Karpas-422 (cell line): Measurements from ENCODE around the gene NDUFAF4. TPM values are rescaled to one million over a fixed set of nuclear protein-coding genes. Genes with fewer than 3 reads are reported as not detected.

ENCODE experiments used
- DNase-seq: peaks from one replicate; pipeline ENCODE4 v3.0.0-alpha.2; 2015
- H2AFZ ChIP-seq: fragments of 200-600 bp; sonication (generic); 2 replicates; pipeline ENCODE4 v1.6.1; 2014; ENCODE audit warnings: antibody characterized with exemption, low read length, mixed read lengths
- H3K27ac ChIP-seq: fragments of 200-600 bp; sonication (generic); 2 replicates; pipeline ENCODE4 v1.5.1; 2014; ENCODE audit warnings: mild to moderate bottlenecking, low read length, moderate library complexity
- H3K27me3 ChIP-seq: fragments of 200-600 bp; sonication (generic); 2 replicates; pipeline ENCODE4 v1.6.1; 2014; ENCODE audit warnings: low read length, mixed read lengths
- H3K36me3 ChIP-seq: fragments of 200-600 bp; sonication (generic); 2 replicates; pipeline ENCODE4 v1.6.1; 2014; ENCODE audit warnings: low read length, mixed read lengths; ENCODE audit not compliant: insufficient read depth
- H3K4me1 ChIP-seq: fragments of 200-600 bp; sonication (generic); 2 replicates; pipeline ENCODE4 v1.6.1; 2014; ENCODE audit warnings: mild to moderate bottlenecking, low read length, mixed read lengths
- H3K4me2 ChIP-seq: fragments of 200-600 bp; sonication (generic); 2 replicates; pipeline ENCODE4 v1.6.1; 2014; ENCODE audit warnings: low read length, low read depth, mild to moderate bottlenecking; ENCODE audit not compliant: poor library complexity, severe bottlenecking
- H3K4me3 ChIP-seq: fragments of 200-600 bp; sonication (generic); 2 replicates; pipeline ENCODE4 v1.5.1; 2014; ENCODE audit warnings: mild to moderate bottlenecking, antibody characterized with exemption, low read length, mixed read lengths
- H3K79me2 ChIP-seq: fragments of 200-600 bp; sonication (generic); 2 replicates; pipeline ENCODE4 v1.6.1; 2014; ENCODE audit warnings: mild to moderate bottlenecking, low read length, mixed read lengths
- H3K9ac ChIP-seq: fragments of 200-600 bp; sonication (generic); 2 replicates; pipeline ENCODE4 v1.6.0; 2014; ENCODE audit warnings: low read length
- H3K9me2 ChIP-seq: fragments of 200-600 bp; sonication (generic), shearing (Covaris generic); replicated peaks from 2 replicates; pipeline ENCODE4 v1.6.0; 2014; ENCODE audit warnings: mild to moderate bottlenecking, low read length, moderate library complexity; ENCODE audit not compliant: insufficient read depth
- H3K9me3 ChIP-seq: fragments of 300-700, 200-600 bp; sonication (generic); 2 replicates; pipeline ENCODE4 v1.6.1; 2014; ENCODE audit warnings: low read length, mixed read lengths
- H4K20me1 ChIP-seq: fragments of 200-600 bp; sonication (generic); 2 replicates; pipeline ENCODE4 v1.6.1; 2014; ENCODE audit warnings: mild to moderate bottlenecking, antibody characterized with exemption, low read length, low read depth; ENCODE audit not compliant: insufficient read depth
- small RNA-seq: library from RNA; depleted of rRNA; stranded (forward); fragments of <200 nt; gene quantifications from one replicate; pipeline ENCODE3, GENCODE V24; 2014
- total RNA-seq: library from RNA; depleted of rRNA; stranded (reverse); fragments of >200 nt; shearing (Covaris generic); gene quantifications from 2 replicates; pipeline ENCODE4 v1.2.3, GENCODE V29; 2014; ENCODE audit warnings: low replicate concordance; rRNA removed

The NDUFAF4 gene
- total RNA-seq, 1 experiment from 2014 or later = 45.5 TPM

- no peaks in the 10 kb centered on the region for H4K20me1 ChIP-seq
- H3K79me2 ChIP-seq = no peaks in the 10 kb centered on the region
- H3K36me3 ChIP-seq = no peaks in the 10 kb centered on the region
- no peak overlapping the region for H2AFZ ChIP-seq
- no peaks in the 10 kb centered on the region for H3K9me3 ChIP-seq
- H3K27ac ChIP-seq = no peak overlapping the region
- H3K9me2 ChIP-seq = no peaks in the 10 kb centered on the region
- no peak overlapping the region for H3K4me3 ChIP-seq
- H3K9ac ChIP-seq = no peak overlapping the region
- H3K4me2 ChIP-seq = no peak overlapping the region
- no peaks in the 10 kb centered on the region for H3K4me1 ChIP-seq
- H3K27me3 ChIP-seq = no peaks in the 10 kb centered on the region
- no peak for DNase-seq
Measured at GRCh38 chr6:96844530-96844929, 53.2 kb downstream of the NDUFAF4 start.

- H2AFZ ChIP-seq = no peak overlapping the region
- H3K4me3 ChIP-seq = no peak overlapping the region
- no peaks in the 10 kb centered on the region for H3K79me2 ChIP-seq
- no peak overlapping the region for H3K4me2 ChIP-seq
- no peaks in the 10 kb centered on the region for H3K27me3 ChIP-seq
- H3K9ac ChIP-seq = no peak overlapping the region
- H3K9me3 ChIP-seq = no peaks in the 10 kb centered on the region
- no peaks in the 10 kb centered on the region for H4K20me1 ChIP-seq
- no peak for DNase-seq
- no peak overlapping the region for H3K27ac ChIP-seq
- H3K36me3 ChIP-seq = no peaks in the 10 kb centered on the region
- H3K9me2 ChIP-seq = no peaks in the 10 kb centered on the region
- H3K4me1 ChIP-seq = no peaks in the 10 kb centered on the region
Measured at GRCh38 chr6:96841345-96841744, 56.3 kb downstream of the NDUFAF4 start.

Small RNA genes within 50 kb of the gene (small RNA-seq; reads per million reads assigned to genes)
- gene RN7SL509P = not detected

Other genes with a start within 250 kb of the NDUFAF4 start
- not detected in 2 replicates for gene GPR63, start 60.4 kb downstream of the NDUFAF4 start, total RNA-seq
- 0.04 and 0.07 TPM in 2 replicates for gene KLHL32, start 26.8 kb upstream of the NDUFAF4 start, total RNA-seq